ENCODE measurements around the gene FLOT1.

FLOT1 gene, protein sequence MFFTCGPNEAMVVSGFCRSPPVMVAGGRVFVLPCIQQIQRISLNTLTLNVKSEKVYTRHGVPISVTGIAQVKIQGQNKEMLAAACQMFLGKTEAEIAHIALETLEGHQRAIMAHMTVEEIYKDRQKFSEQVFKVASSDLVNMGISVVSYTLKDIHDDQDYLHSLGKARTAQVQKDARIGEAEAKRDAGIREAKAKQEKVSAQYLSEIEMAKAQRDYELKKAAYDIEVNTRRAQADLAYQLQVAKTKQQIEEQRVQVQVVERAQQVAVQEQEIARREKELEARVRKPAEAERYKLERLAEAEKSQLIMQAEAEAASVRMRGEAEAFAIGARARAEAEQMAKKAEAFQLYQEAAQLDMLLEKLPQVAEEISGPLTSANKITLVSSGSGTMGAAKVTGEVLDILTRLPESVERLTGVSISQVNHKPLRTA

DNA sequence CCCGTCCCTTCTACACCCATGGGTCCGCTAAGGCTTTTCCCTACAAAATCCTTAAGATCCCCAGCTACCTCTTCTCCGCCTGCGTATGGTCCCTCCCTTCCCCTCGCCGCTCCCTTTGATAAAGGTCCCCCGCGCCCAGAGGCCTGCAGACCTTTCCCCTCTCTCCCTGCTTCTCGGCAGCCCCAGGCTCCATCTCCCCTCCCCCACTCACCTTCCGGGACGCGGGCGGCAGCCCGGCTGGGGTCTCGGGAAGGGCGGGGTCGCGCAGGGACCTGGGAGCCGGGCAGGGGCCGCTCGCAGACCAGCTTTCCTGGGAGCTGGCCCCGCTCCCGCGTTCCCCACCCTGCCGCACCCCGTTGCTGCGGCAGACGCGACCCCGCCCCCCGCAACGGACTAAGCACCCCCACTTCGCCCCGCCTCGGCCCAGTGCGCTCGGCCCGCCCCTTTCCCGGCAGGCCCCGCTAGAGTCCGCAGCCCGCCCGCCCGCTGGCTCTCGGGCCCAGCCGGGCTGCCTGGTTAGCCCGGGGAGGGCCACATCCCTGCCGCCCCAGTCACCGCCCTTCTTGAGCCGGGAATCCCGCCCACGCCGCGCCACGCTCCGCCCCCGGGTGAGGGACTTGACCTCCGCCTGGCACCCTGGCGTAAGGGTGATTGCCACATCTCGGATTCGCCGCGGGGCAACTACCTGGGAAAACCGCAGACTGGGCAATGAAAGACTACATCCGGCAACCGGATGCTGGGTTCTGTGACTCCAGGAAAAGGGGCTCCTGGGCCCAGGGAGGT lies at the start of gene FLOT1:
FLOT1 (minus strand) TSS at position 372 of the 783 bp plus-strand sequence. CDS start 498 bp downstream, outside the sequence.
- DNase-seq: peak; percentile 97

GRCh38 chr6:30790724-30791383 lies 48.4 kb upstream of the FLOT1 start:
- no peak for DNase-seq

- DNase-seq: no peak
Observed at GRCh38 chr6:30789606-30790005, 47.1 kb upstream of the FLOT1 start.

GRCh38 chr6:30787954-30788353 lies 45.5 kb upstream of the FLOT1 start:
- DNase-seq: peak; percentile 72

DNA sequence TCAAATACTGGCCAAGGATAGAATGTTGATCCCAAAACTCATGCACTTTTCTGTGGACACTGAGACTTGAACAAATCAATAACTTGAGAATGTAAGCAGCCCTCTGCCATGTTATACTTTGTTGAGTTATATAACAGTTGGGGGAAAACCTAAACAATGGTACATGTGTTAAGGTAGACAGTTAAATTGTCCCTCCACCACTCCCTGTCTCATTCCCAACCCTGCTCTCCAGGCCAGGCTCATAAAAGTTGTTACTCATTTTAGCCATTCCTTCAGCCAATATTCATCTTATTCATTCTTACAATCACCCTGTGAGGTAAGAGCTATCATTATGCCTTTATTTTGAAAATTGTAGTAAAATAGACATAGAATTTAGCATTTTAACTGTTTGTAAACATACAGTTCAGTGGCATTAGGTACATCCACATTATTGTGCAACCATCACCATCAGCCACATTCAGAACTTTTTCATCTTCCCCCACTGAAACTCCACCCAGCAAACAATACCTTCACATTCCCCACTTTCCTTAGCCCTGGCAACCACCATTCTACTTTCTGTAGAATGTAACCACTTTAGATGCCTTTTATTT lies 40.0 kb upstream of the FLOT1 start:
- DNase-seq: peak; percentile 62

- DNase-seq: peak; percentile 99
Observed at GRCh38 chr6:30781743-30782424, 39.4 kb upstream of the FLOT1 start.

DNA sequence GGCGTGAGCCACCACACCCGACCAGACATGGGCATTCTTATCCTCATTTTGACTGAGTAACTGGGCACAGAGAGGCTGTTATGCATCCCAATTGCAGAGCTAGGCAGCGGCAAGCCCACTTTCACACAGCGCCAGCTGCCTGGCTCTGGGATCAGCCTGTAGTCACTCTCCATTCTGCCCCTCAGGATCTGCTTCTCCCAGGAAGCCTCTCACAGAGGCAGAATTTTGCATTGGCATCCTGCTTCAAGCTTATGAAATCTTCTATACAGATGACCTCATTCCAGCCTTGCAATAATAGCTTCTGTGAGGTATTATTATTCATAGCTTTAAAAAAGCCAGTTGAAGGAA lies 38.9 kb upstream of the FLOT1 start:
- DNase-seq: no peak

GRCh38 chr6:30780642-30780920 lies 38.1 kb upstream of the FLOT1 start:
- no peak for DNase-seq

- no peak for DNase-seq
Observed at GRCh38 chr6:30779850-30780641, 37.6 kb upstream of the FLOT1 start.

DNA sequence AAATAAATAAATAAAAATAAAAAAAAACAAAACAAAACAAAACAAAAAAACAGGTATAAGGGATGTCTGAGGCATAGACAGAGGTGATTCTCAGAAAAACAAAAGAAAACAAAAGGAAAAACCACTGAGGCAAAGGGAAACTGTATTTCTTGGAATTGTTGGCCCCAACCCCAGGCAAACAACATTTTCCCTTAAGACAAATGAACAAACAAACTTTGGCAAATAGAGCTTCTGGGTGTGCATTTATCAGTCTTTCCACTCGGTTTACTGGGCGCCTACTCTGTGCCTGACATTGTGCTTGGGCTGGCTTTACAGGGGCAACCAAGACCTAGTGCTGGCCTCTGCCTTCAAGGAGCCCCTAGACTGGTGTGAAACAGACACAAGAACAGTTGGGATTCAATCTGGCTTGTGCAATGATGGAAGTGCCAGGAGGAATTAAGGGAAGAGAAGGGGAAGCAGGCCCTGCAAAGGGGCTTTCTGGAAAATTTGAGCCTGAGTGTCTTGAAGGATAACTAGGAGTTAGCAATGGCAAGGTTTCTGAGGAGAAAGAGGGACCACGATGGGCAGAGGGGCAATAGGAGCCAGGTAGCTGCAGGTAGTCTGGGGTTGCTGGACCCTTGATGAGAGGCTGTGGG lies 35.6 kb upstream of the FLOT1 start:
- DNase-seq: no peak

GRCh38 chr6:30777155-30777485 lies 34.6 kb upstream of the FLOT1 start:
- no peak for DNase-seq

- no peak for DNase-seq
Observed at GRCh38 chr6:30776390-30777154, 34.1 kb upstream of the FLOT1 start.

DNA sequence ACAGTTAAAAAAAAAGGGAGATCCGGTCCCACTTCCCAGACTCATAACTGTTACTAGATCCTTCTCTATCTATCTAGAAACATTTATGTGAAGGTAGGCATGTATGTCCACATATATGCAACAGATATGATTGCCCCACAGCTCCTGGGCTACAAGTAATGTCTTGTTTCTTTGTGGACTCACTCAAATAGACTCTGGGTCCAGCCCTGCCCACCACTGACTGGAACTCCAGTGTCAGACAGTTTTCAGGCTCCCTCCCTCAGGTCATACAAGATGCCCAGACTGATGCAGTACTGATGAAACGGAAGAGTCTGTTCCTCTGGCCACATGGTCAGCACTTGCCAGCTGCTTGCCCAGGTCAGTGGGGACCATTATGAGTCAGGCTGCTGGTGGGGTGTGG lies 32.6 kb upstream of the FLOT1 start:
- no peak for DNase-seq

GRCh38 chr6:30774701-30775100 lies 32.2 kb upstream of the FLOT1 start:
- DNase-seq: no peak

DNA sequence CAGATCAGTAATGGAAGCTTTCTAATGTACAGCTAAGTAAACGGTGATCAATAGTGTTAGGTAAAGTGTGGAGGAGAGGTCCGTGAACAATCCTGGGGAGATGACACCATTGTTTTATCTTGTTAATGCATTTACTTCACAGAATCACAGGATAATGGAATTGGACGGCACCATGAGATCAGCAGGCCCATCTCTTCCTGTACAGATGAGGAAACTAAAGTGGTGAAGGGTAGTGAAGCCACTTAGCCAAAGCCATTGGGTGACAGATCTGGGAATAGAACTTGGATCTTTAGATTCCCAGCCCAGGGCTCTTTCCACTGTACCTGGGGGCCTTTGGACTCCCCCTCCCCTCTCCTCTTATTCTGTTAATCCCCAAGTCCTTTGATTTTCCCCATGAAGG lies 28.1 kb upstream of the FLOT1 start:
- DNase-seq: no peak

- DNase-seq: peak; percentile 65
Observed at GRCh38 chr6:30769853-30770524, 27.5 kb upstream of the FLOT1 start.

DNA sequence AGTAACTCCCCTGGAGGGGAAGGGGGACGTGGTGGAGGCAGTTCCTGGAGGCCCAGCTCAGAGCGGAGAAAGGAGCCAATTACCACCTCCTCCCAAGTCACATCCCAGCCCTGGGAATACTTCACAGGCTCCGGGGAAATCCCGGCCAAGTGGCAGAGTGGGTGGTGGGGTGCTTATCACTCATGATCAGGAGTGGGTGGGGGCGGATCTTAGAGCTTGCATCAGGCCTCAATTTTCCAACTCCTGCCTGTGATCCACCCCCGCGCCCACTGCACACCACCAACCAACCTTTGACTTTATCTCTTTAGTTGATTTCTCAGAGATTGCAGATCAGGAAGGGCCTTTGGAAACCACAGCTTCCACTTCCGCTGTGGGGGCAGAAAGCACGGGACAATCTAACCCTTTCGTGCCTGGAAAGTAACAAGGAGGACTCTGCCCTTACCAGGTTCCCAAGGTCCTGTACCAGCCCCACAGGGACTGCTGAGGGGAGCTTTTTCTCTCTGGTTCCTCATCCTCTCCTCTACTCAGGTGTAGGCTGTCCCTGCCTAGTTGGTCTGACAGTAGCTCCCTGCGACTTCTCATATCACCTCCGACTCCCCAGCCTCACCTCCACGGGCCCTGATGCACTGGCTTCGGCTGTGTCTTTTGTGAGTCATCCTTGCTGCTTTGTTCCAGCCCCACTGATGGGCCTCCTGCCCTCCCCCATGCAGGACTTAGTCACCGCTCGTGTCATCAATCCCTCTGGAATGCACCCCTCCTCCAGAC lies 26.8 kb upstream of the FLOT1 start:
- DNase-seq: peak; percentile 98

DNA sequence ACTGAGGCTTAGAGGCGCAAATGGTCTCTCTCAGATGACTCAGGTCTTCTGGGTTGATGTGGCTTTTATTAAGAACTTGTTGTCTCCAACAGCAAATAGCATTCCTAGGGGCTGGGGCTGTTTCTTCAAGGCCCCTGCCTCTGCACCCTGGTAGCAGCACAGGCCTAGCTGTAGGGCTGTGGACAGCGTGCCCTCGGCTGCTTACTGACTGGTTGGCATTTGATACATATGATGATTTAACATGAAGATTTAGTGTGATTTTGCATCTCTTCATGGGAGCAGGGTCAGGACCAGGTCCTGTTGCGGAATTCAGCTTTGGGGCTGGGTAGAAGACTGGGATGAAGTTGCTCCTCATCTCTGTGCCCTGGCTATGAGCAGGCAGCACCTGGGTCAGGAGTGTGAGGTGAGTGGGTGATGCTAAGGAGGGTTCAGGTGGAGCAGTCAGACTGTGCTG lies 26.2 kb upstream of the FLOT1 start:
- DNase-seq: peak; percentile 36

DNA sequence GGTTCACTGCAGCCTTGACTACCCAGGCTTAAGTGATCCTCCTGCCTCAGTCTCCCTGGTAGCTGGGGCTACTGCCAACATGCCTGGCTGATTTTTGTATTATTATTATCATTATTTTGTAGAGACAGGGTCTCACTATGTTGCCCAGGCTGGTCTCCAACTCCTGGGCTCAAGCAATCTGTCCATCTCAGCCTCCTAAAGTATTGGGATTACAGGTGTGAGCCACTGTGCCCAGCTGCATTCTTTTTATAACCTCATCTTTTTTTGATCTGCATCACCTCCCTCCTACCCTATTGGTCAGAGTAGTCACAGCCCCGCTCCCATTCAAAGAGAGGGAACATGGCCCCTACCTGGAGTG lies 25.4 kb upstream of the FLOT1 start:
- DNase-seq: no peak

Data from fibroblast of skin of right biceps (primary cell).